HG03571 (cell line): ENCODE results near the gene S100A9.
"Not testable (repeated sequence)": the region's sequence is repeated elsewhere in the genome, so short reads cannot be mapped to it uniquely, and the experiment has no call there.

Experiments
- ATAC-seq: cut with Tn5 transposase; IDR thresholded peaks from one replicate; pipeline ENCODE4 v1.9.1; 2021; ENCODE audit not compliant: unreplicated experiment

The S100A9 gene

GRCh38 chr1:153404086-153404635, 46.5 kb downstream of the S100A9 start:
- ATAC-seq, result no peak

GRCh38 chr1:153404768-153405167, 47.1 kb downstream of the S100A9 start:
- ATAC-seq, result no peak

- ATAC-seq, result not testable (repeated sequence)
Measured at GRCh38 chr1:153405825-153406599, 48.4 kb downstream of the S100A9 start.

GRCh38 chr1:153407274-153407673, 49.6 kb downstream of the S100A9 start:
- ATAC-seq, result not testable (repeated sequence)
